ENCODE results near the gene ECE2.
A peak's percentile ranks its signal among the peaks of the same experiment; 100 is the strongest.
"Not testable (repeated sequence)": the region's sequence is repeated elsewhere in the genome, so short reads cannot be mapped to it uniquely, and the experiment has no call there.

ECE2 gene

GRCh38 chr3:184241141-184241446 is 34.7 kb upstream of the ECE2 start:
- DNase-seq, result no peak

DNA sequence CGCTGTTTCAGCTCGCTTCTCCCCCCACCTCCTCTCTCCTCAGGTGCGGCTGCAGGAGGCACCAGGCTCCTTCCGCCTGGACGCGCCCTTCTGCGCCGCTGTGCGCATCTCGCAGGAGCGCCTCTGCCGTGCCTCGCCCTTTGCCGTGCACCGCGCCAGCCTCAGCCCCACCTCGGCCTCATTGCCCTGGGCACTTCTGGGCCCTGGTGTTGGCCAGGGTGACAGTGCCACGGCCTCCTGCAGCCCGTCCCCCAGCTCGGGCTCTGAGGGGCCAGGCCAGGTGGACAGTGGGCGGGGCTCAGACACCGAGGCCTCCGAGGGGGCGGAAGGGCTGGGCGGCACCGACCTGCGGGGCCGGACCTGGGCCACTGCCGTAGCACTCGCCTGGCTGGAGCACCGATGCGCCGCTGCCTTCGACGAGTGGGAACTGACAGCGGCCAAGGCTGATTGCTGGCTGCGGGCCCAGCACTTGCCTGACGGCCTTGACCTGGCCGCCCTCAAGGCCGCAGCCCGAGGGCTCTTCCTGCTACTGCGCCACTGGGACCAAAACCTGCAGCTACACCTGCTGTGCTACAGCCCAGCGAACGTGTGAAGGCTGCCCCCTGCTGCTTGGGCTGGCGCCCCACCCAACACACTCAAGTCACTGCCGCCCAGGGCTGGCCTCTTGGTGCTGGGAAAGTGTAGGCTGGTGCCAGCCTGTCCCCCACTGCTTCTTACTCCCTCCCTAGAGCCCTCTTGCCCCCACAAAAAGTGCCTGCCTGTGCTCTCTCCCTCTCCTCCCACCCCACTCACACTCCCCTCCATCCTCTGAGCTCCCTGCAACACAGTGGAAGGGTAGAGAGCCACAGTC is 34.1 kb upstream of the ECE2 start:
- DNase-seq, result peak; percentile 56

DNA sequence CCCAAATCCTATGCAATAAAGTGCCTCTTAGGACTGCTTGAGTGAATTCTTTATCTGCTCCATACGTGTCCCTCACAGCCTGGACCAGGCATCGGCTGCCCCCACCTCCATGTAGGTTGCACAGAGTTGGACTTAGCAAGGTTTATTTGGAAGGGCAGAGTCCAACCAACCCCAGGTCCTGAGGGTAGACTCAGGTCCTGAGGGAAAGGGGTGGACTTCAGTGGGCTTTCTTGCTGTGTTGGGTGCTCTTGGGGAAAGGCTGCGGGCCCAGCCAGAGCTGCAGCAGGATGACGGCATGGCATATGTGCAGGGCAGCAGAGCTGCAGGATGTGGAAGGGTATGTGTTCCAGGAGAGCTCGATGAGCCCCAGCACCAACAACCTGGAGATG is 33.5 kb upstream of the ECE2 start:
- DNase-seq, result no peak

DNA sequence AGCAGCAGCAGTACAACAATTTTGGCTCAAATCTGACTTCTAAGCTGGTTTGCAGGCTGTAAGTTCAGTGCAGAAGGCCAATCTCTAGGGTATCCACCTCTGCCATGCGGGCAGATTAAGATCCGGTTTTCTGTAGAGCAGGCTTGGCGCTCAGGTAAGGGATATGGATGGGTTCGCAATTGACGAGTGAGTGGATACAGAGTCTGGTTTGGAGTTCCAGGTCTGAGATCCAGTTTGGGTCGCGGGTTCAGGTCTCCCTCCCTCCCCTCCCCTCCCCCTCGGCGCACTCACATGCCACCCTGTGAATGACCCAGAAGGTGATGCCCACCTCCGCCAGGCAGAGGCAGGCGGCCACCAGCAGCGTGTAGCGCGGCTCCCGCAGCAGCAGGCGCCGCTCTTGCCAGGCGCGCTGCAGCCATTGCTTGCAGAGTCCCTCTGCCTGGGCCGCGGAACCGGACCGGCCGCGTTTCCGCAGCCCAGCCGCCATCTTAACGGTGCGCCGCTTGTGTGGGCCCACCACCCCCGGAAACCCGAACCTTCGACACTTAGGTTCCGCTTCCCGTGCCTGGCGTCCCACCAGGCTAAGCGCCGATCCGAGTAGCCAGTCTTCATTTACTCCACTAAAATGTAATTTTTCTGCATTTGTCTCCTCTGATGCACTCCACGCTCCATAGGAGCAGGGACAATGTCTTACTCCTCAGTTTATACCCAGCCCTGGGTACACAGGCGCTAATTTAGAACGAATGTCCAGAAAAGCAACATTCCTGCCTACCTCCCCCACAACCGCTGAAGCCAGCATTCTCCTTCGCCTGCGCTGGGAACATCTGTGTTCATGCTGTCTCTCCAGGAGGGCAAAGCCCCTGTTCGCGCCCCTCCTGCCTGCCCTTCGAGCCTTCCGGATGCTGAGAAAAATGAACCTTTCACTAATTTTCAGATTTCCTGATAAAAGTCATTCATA is 27.1 kb upstream of the ECE2 start, which contains the start of gene ALG3:
Gene ALG3, minus strand, starts transcription at position 509 of the 958 bp plus-strand sequence. Its CDS starts 22 bp downstream, at position 487.
- peak; percentile 93 for DNase-seq

- DNase-seq, result peak; percentile 100
Observed at GRCh38 chr3:184249412-184250166, 26.2 kb upstream of the ECE2 start, which contains the start of gene EEF1AKMT4. EEF1AKMT4 (plus strand) TSS chr3:184249672; CDS start chr3:184249695, 23 bp downstream.

DNA sequence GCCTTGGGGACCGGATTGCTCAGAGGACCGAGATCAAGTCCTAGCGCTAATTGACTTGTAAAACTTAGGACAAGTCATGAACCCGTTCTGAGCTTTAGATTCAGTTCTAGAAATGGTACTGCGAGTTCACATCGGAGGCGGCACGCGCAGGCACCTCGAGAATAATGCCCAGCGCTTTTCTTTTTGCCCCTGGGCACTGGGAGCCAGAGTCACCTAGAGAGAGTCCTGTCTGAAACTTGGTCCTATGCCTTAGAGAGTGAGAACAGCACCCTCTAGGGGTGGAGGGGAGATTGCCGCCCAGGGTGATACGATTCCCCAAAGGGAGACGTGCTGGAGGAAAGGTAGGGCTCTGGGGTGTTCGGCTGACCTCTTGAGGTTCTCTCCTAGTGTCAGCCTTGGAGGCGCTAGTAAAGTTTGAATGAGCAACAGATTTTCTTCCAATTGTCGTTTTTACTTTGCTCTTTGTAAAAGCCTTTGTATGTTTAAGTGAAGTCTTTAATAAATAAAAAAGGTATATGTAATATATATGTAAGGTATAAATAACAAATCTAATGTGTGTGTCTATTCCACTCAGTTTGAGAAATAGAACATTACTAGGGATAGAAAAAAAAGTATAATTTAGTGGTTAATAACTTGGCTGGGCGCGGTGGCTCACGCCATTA is 25.5 kb upstream of the ECE2 start:
- peak; percentile 95 for DNase-seq

DNA sequence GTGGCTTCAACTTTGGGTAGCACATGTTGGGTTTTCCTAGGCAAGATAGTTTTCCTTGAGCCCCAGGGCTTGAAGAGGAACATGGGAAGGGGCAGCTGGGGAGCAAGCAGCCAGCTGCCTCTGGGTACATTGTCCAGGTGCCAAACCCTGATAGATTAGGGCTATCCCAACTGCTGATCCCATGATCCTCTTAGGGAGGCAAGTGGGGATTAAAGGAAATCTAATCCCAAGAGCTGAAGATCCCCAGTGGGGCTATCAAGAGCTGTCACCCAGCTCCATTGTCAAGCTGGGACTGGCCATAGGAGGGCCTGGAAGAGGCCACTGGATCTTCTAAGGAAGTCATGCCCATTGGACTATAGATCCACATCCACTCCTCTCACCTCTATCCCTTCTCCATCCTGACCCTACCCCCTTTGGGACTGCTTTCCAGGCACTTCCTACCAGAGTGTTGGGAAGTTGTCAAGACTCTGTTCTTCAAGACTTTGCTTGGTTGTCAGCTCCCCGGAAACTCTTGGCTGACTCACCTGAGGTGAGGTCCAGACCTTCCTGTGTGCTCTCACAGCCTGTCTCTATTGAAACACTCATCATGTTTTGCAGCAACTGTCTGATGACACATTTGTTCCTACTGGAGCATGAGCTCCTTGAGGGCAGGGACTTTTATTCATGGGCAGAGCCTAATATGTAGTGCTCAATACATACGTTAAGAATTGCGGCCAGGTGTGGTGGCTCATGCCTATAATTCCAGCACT is 20.4 kb upstream of the ECE2 start:
- no peak for DNase-seq

- no peak for DNase-seq
Observed at GRCh38 chr3:184257083-184257915, 18.5 kb upstream of the ECE2 start.

DNA sequence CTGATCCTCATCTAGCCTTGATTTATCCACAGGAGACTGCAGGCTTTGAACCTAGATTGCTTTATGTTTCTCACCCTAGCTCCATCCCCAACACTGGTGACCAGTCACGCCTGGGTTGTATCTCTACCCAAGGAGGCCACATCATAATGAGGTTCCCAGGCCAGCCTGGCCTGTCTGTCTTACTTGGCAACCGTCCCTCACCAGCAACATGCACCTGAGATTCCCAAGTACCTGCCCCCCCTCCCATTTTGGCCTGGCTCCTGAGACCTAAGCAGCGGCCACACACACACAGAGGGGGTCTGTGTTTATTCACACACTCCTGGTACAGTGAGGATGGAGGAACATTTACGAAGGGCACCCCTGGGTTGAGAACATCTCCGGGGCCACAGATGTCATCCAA is 16.9 kb upstream of the ECE2 start:
- DNase-seq, result no peak

DNA sequence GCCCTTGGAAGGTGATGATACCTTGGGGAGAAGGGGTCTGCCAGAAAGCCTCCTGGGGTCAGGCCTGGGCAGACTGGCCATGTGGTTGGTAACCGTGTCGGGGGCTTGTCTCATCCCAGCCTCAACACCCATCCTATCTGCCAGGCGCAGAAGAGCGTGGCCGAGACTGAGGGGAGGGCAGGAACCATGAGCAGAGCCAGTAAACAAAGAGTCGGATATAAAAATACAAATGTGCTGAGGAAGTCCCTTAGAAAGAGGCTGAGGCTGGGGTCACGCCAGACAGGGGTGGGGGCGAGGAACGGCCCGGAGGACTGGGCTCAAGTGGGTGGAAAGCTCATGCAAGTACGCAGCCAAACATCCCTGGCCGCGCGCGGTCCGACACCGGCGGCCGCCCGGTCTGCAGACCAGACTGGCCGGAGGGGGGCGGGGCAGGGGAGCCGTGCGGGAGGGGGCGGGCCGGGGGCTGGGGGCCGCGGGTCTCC is 16.4 kb upstream of the ECE2 start:
- DNase-seq, result no peak

DNA sequence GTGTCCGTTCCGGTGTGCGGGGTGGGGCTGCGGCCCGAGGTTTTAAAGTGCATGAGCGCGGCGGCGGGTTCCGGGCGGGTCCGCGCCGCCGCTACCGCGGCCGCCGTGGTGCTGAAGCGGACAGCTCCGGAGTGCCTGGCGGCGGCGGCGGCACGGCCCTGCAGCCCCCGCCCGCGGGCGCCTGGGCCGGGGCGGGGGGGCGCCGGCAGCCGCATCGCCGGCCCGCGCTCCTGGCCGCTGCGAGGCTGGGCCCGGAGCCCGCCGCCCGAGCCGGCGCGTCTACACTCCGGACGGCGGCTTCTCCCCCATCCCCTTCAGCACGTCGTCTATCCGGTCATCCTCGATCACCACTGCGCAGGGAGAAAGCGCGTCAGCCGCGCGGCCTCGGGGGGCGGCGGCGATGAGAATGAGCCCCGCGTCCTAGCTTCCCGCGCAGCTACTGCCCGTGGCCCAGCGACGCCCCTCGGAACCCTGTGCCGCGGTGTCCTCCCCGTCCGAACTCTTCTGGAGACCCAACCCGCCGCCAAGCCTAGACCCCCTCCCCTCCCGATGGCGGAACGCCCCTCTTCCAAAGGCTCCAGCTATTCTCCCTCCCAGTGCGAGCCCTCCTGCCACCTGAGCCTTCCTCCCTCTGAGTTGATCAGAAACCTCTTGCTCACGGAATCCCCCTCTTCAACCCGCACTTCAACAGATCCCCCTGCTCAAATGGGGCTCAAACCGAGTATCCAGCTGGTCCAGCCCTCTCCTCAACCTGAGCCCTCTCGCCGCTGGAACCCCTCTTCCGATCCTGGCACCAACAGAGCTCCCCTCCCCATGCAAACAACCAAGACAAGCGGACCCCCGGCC is 15.7 kb upstream of the ECE2 start:
- peak; percentile 74 for DNase-seq

GRCh38 chr3:184260724-184261269 is 15.0 kb upstream of the ECE2 start:
- peak; percentile 63 for DNase-seq

DNA sequence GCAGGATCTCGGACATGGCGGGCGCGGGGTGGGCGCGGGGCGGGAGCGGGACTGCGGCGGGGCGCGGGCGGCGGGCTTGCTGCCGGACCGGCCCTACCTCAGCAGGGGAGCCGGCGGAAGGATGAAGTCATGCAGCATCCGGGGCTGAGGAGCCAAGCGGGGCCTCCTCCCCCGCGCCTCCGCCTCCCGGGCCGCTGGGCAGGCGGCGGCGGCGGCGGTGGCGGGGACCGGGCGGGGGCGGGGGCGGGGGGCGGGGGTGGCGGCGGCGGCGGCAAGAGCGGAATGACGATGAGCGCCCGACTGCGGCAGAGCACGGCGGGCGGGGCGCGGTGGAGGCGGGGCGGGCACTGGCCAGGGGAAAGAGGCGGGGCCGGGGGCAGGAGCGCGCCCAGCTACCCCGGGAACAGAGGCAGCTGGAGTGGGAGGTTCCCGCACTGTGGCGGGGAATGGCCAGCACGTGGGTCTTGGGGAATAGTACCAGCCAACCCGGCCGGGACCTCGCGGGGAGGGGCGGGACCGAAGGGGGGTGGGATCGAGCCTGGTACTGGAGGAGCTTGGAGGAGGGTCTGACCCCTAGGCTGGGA is 14.5 kb upstream of the ECE2 start, which contains the start of gene CAMK2N2:
Gene CAMK2N2, minus strand, starts transcription at position 284 of the 584 bp plus-strand sequence. Its CDS starts 268 bp downstream, at position 16.
- peak; percentile 99 for DNase-seq

- DNase-seq, result peak; percentile 91
Observed at GRCh38 chr3:184261854-184262763, 13.7 kb upstream of the ECE2 start.

DNA sequence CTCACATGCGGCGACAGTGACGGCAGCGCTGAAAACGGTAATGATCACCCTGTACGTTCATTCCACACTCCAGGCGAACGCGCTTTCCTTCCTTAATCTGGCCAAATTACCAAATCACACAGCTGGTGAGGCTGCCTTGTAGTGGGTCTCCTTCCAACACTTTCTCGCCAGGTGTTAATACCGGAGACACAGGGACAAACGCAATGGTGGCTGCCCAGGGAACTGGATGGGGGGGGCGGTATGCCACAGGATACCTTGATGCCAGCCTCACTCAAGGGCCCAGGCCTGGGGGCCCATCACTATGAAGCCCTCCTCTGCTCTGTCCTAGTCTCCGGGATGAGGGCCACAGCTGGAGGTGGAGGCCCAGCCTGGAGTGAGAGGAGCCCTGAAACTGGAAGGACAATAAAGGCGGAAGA is 13.1 kb upstream of the ECE2 start:
- DNase-seq, result no peak

DNA sequence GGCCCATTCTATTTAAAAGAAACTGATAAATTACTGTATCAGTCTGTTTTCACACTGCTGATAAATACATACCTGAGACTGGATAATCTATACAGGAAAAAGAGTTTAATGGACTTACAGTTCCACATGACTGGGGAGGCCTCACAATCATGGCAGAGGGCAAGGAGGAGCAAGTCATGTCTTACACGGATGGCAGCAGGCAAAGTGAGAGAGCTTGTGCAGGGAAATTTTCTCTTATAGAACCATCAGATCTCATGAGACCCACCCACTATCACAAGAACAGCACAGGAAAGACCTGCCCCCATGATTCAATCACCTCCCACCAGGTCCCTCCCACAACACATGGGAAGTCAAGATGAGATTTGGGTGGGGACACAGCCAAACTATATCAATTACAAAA is 8.6 kb upstream of the ECE2 start:
- not testable (repeated sequence) for DNase-seq

DNA sequence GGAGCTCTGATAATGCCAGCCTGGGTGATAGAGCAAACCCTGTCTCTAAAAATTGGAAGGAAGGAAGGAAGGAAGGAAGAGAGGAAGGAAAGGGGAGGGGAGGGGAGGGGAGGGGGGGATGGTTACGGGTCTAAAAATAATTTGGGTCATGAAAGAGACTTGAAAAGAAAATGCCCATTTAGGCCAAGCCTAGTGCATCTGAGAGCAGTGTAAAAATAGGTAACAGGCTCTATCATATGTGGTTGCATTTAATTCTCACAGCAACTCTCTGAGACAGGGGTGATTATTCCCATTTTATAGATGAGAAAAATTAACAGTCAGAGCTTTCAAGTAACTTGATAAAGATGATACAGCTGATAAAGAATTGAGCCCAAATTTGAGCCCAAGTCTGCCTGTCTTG is 3.6 kb upstream of the ECE2 start:
- no peak for DNase-seq

DNA sequence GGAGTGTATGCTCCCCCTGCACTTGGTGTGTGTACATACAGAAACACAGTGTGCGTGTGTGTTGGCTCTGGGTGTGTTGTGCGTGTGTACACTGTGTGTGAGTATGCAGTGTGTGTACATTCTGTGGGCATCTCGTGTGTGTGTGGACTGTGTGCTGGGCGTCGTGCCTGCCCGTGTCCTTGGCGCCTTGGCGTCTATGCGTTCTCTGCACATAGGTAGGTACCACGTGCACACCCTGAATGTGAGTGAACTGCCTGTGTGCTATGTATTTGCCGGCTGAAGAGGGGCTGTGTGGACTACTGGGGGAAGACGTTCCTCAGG is 481 bp upstream of the ECE2 start:
- DNase-seq, result no peak

Measured in NCI-H146 (cell line).